Measurements from ENCODE around the gene ATXN3.

The ATXN3 gene

GRCh38 chr14:92039063-92039718 is 67.2 kb downstream of the ATXN3 start:
- TF ChIP-seq GATA2 (IDR thresholded peaks at IDR 0.05; ENCODE audit: low read depth, low read length) (no peak), GATA3 (IDR thresholded peaks at IDR 0.05; ENCODE audit: low read depth, low read length) (no peak)

DNA sequence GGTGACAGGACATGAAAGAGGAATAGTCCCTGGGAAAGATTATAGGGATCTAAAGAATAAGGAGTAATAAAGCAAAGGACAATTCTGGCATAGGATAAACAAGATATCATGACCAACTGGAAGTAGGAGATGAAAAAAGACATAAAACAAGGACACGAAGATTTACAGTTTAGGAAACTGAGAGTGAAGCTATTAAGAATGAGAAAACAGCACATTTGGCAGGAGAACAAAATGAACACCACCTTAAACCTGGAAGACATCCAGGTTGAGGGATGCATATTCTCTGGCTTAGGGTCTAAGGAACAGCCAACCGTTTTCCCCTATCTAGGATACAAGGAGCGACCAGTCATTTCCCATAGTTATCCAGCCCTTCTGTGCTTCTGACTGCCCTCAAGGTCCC is 68.4 kb downstream of the ATXN3 start:
- TF ChIP-seq GATA2 (IDR thresholded peaks at IDR 0.05; ENCODE audit: low read depth, low read length) (no peak), GATA3 (IDR thresholded peaks at IDR 0.05; ENCODE audit: low read depth, low read length) (no peak)

DNA sequence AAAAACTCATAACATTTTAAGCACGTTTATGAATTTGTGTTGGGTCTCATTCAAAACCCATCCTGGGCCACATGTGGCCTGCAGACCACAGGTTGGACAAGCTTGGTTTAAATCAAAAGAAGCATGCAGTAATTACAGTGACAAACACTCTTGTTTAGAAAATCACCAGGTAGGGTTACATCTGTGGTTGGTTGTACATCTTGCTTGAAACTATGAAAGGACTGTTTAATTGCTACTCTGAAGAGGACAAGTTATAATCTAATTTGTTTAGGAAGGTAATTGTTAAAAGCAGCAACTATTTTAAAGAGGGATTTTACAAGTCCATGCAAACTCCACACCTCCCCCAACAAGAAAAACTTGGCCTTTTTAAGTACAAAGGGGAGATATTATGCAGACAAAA is 70.5 kb downstream of the ATXN3 start:
- TF ChIP-seq GATA2 (IDR thresholded peaks at IDR 0.05; ENCODE audit: low read depth, low read length) (no peak), GATA3 (IDR thresholded peaks at IDR 0.05; ENCODE audit: low read depth, low read length) (no peak)

GRCh38 chr14:92033906-92034687 is 72.3 kb downstream of the ATXN3 start:
- no peak for TF ChIP-seq GATA2 (IDR thresholded peaks at IDR 0.05; ENCODE audit: low read depth, low read length)
- no peak for TF ChIP-seq GATA3 (IDR thresholded peaks at IDR 0.05; ENCODE audit: low read depth, low read length)

DNA sequence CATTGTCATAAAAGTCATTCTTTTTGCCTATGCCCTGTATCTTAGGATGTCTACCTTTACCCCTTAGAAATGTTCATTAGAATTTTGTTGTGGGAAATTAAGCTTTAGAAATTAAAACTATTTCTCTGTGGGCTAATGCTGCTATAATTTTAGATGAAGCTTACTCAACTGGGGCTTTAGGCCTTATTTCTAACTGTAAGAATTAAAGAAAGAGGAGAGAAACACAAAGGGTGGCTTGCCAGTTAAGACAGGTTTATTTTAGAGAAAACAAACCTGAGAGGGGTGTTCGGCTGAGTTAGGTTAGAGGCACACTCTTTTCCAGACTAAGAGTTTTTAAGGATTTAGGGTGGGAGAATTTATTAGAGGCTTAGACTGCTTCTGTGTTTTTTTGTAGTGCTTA is 72.9 kb downstream of the ATXN3 start:
- no peak for TF ChIP-seq GATA3 (IDR thresholded peaks at IDR 0.05; ENCODE audit: low read depth, low read length)

GRCh38 chr14:92026548-92027190 is 79.7 kb downstream of the ATXN3 start:
- no peak for TF ChIP-seq GATA2 (IDR thresholded peaks at IDR 0.05; ENCODE audit: low read depth, low read length)

GRCh38 chr14:92022036-92022435 is 84.3 kb downstream of the ATXN3 start:
- no peak for TF ChIP-seq GATA3 (IDR thresholded peaks at IDR 0.05; ENCODE audit: low read depth, low read length)

DNA sequence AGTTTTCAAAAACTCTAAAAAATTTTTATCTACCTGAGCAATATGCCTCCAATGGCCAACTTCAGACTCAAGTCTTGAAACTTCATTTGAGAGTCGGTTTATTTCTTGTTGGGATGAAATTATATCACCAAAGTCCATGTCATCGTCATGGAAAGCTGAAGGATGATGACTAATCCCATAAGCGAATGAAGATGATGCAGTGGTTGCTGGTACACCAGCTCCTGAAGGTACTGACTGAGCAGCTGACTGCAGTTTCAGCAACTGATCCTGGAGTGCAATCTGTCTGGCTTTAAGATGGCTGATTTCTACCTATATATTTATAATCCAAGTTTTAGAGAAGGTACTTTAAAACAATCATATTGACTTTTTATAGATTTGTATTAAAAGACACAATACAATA is 84.9 kb downstream of the ATXN3 start:
- no peak for TF ChIP-seq GATA2 (IDR thresholded peaks at IDR 0.05; ENCODE audit: low read depth, low read length)
- TF ChIP-seq GATA3 (IDR thresholded peaks at IDR 0.05; ENCODE audit: low read depth, low read length) = no peak

DNA sequence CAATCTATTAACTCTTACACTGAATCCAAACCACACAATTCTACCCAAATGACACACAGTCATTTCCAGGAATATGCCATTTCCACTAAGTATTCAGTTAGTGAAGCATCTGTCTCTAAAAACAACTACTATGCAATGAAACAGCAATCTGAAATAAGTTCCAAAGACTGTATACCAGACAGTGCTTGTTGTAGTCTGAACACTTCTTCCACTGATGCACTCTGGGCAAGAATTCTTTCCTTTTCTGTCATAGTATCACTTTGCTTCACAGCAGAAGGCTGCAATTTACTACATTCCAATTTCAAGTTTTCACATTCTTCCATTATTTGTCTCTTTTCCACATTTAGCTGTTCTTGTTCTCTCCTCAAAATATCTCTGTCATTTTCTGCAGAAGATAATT is 92.3 kb downstream of the ATXN3 start:
- TF ChIP-seq GATA3 (IDR thresholded peaks at IDR 0.05; ENCODE audit: low read depth, low read length) (no peak), GATA2 (IDR thresholded peaks at IDR 0.05; ENCODE audit: low read depth, low read length) (no peak)

DNA sequence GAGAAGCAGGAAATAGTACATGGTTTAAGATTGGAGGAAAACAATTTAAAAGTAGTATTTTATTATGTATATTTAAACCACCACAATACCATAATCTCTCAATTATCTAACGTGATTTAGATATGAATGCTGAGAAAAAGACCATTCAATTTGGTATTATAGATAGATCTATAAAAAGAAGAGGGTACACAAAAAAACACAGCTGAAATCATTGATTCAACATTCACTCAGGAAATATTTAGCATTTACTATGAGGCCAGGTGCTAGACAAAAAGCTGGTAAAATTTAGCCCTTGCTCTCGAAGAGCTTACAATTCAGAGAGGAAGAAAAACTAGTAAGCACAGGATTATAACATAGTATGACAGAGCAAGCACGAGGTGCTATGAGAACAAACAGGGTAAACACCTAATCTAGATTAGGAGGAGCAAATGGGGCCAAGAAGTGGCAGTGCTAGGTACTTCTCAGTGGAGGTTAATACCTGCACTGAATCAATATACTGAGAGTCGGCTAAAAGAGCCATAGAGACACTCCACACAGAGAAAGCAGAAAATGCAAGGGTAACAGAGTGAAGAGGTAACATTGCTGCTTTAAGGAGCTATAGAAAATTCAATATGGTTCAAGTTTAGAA is 94.1 kb downstream of the ATXN3 start:
- TF ChIP-seq GATA2 (IDR thresholded peaks at IDR 0.05; ENCODE audit: low read depth, low read length) (no peak), GATA3 (IDR thresholded peaks at IDR 0.05; ENCODE audit: low read depth, low read length) (no peak)

DNA sequence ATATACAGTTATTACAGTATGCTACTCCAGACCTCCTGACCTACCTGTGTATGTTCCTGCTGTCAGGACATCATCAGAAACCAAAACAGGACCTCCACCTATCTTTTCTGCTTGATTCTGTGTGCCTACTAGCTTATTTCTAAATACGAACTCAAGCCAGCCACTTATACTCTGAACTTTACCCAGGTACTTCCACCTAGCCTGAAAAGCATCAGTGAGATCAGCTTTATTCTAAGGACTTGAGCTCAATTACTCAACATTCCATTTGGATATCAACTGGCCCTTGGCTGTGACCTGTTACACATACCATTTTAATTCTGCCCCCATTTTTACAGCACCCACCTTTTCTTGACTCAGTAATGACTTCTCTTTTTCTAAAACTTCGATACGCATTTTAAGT is 95.7 kb downstream of the ATXN3 start:
- no peak for TF ChIP-seq GATA3 (IDR thresholded peaks at IDR 0.05; ENCODE audit: low read depth, low read length)

- TF ChIP-seq GATA2 (IDR thresholded peaks at IDR 0.05; ENCODE audit: low read depth, low read length) (no peak), GATA3 (IDR thresholded peaks at IDR 0.05; ENCODE audit: low read depth, low read length) (no peak)
Measured at GRCh38 chr14:92009604-92010003, 96.8 kb downstream of the ATXN3 start.
